ENCODE measurements around the gene WDR91. TPM values are rescaled to one million over a fixed set of nuclear protein-coding genes. Genes with fewer than 3 reads are reported as not detected.

The WDR91 gene
- total RNA-seq = 15.0 to 17.4 TPM (median 16.5 TPM) in 3 replicates

- peaks cover under 1% of the 10 kb centered on the region for H3K36me3 Mint-ChIP-seq
- peak within 1 kb of the TSS; percentile 96 for H3K27ac Mint-ChIP-seq
- peaks cover 10% of the 10 kb centered on the region for H3K4me1 Mint-ChIP-seq
- H3K27me3 Mint-ChIP-seq (ENCODE audit: low read depth) = no peaks in the 10 kb centered on the region
- H3K4me3 Mint-ChIP-seq = peak within 1 kb of the TSS; percentile 96
- H3K9me3 Mint-ChIP-seq = no peaks in the 10 kb centered on the region
- DNase-seq (ENCODE audit: low spot score in 2 of 2, unreplicated experiment in 2 of 2) = peak; percentile 91 to 95
- no peak for TF ChIP-seq CTCF (IDR thresholded peaks at IDR 0.05; ENCODE audit: unreplicated experiment)
Measured at GRCh38 chr7:135211179-135211945, at the start of gene WDR91. Gene WDR91 (minus strand): TSS chr7:135211526. CDS start chr7:135211502, 24 bp downstream.

- Mint-ChIP-seq H3K36me3 (no peaks in the 10 kb centered on the region), H3K4me1 (peaks cover 20% of the 10 kb centered on the region), H3K27ac (no peak overlapping the region), H3K27me3 (ENCODE audit: low read depth) (peaks cover 8% of the 10 kb centered on the region), H3K9me3 (peaks cover 8% of the 10 kb centered on the region), H3K4me3 (no peak overlapping the region)
- no peak for DNase-seq (ENCODE audit: low spot score in 2 of 2, unreplicated experiment in 2 of 2)
- no peak for TF ChIP-seq CTCF (IDR thresholded peaks at IDR 0.05; ENCODE audit: unreplicated experiment)
Measured at GRCh38 chr7:135260470-135260869, 49.1 kb upstream of the WDR91 start.

GRCh38 chr7:135259702-135260101, 48.4 kb upstream of the WDR91 start:
- Mint-ChIP-seq H3K27me3 (ENCODE audit: low read depth) (peaks cover 8% of the 10 kb centered on the region), H3K9me3 (peaks cover 4% of the 10 kb centered on the region), H3K4me3 (no peak overlapping the region), H3K36me3 (no peaks in the 10 kb centered on the region), H3K4me1 (peaks cover 20% of the 10 kb centered on the region), H3K27ac (no peak overlapping the region)
- no peak for TF ChIP-seq CTCF (IDR thresholded peaks at IDR 0.05; ENCODE audit: unreplicated experiment)
- no peak for DNase-seq (ENCODE audit: low spot score in 2 of 2, unreplicated experiment in 2 of 2)

- Mint-ChIP-seq H3K27ac (no peak overlapping the region), H3K4me1 (peaks cover 20% of the 10 kb centered on the region), H3K27me3 (ENCODE audit: low read depth) (peaks cover 3% of the 10 kb centered on the region), H3K9me3 (no peaks in the 10 kb centered on the region), H3K4me3 (no peak overlapping the region), H3K36me3 (no peaks in the 10 kb centered on the region)
- no peak for DNase-seq (ENCODE audit: low spot score in 2 of 2, unreplicated experiment in 2 of 2)
- TF ChIP-seq CTCF (IDR thresholded peaks at IDR 0.05; ENCODE audit: unreplicated experiment) = no peak
Measured at GRCh38 chr7:135258585-135258984, 47.3 kb upstream of the WDR91 start.

GRCh38 chr7:135257790-135258189, 46.5 kb upstream of the WDR91 start:
- no peak for DNase-seq (ENCODE audit: low spot score in 2 of 2, unreplicated experiment in 2 of 2)
- Mint-ChIP-seq H3K27ac (no peak overlapping the region), H3K36me3 (no peaks in the 10 kb centered on the region), H3K4me1 (peaks cover 20% of the 10 kb centered on the region), H3K4me3 (no peak overlapping the region), H3K9me3 (no peaks in the 10 kb centered on the region), H3K27me3 (ENCODE audit: low read depth) (peaks cover 2% of the 10 kb centered on the region)
- TF ChIP-seq CTCF (IDR thresholded peaks at IDR 0.05; ENCODE audit: unreplicated experiment) = no peak
